Measurements from ENCODE around the gene ABHD18.

GRCh38 chr4:127978930-127979329 is 13.7 kb downstream of the ABHD18 start:
- no peak for TF ChIP-seq CSDC2 (CRISPR knock-in tag; IDR thresholded peaks at IDR 0.05)
- TF ChIP-seq ZFP30 (CRISPR knock-in tag; IDR thresholded peaks at IDR 0.05), result no peak
- TF ChIP-seq CREB5 (CRISPR knock-in tag; IDR thresholded peaks at IDR 0.05; ENCODE audit: low read depth), result no peak
- TF ChIP-seq PATZ1 (CRISPR knock-in tag; IDR thresholded peaks at IDR 0.05; ENCODE audit: borderline replicate concordance), result no peak
- TF ChIP-seq TOX (CRISPR knock-in tag; IDR thresholded peaks at IDR 0.05; ENCODE audit: borderline replicate concordance), result no peak
- TF ChIP-seq OSR1 (CRISPR knock-in tag; IDR thresholded peaks at IDR 0.05), result no peak
- TF ChIP-seq TCF4 (CRISPR knock-in tag; IDR thresholded peaks at IDR 0.05; ENCODE audit: borderline replicate concordance), result no peak
- no peak for TF ChIP-seq ESRRG (CRISPR knock-in tag; IDR thresholded peaks at IDR 0.05)
- no peak for TF ChIP-seq RARB (CRISPR knock-in tag; IDR thresholded peaks at IDR 0.05)
